ENCODE measurements around the gene MRRF. TPM values are rescaled to one million over a fixed set of nuclear protein-coding genes. Genes with fewer than 3 reads are reported as not detected.
"Not testable (repeated sequence)": the region's sequence is repeated elsewhere in the genome, so short reads cannot be mapped to it uniquely, and the experiment has no call there.

Gene MRRF
- polyA plus RNA-seq, 5 donors: 34.8 to 48.8 (median 44.2) TPM

- no peak for DNase-seq
Measured at GRCh38 chr9:122268041-122268814, 3.5 kb downstream of the MRRF start.

GRCh38 chr9:122274055-122274454 is 9.4 kb downstream of the MRRF start:
- no peak for DNase-seq

GRCh38 chr9:122276096-122276495 is 11.4 kb downstream of the MRRF start:
- no peak for DNase-seq

- no peak for DNase-seq
Measured at GRCh38 chr9:122277285-122277897, 12.7 kb downstream of the MRRF start.

- no peak for DNase-seq
Measured at GRCh38 chr9:122281368-122281767, 16.7 kb downstream of the MRRF start.

- no peak for DNase-seq
Measured at GRCh38 chr9:122286764-122287163, 22.1 kb downstream of the MRRF start.

- DNase-seq: no peak
Measured at GRCh38 chr9:122287214-122287720, 22.6 kb downstream of the MRRF start.

- no peak for DNase-seq
Measured at GRCh38 chr9:122291458-122291857, 26.8 kb downstream of the MRRF start.

GRCh38 chr9:122294531-122294930 is 29.8 kb downstream of the MRRF start:
- no peak for DNase-seq

GRCh38 chr9:122297512-122297911 is 32.8 kb downstream of the MRRF start:
- DNase-seq: no peak

- DNase-seq: no peak
Measured at GRCh38 chr9:122302237-122303093, 37.8 kb downstream of the MRRF start.

- no peak for DNase-seq
Measured at GRCh38 chr9:122307061-122307460, 42.4 kb downstream of the MRRF start.

GRCh38 chr9:122307925-122308324 is 43.2 kb downstream of the MRRF start:
- no peak for DNase-seq

- DNase-seq: no peak
Measured at GRCh38 chr9:122309861-122310260, 45.2 kb downstream of the MRRF start.

- no peak for DNase-seq
Measured at GRCh38 chr9:122314165-122314564, 49.5 kb downstream of the MRRF start.

GRCh38 chr9:122315534-122315933 is 50.9 kb downstream of the MRRF start:
- DNase-seq: no peak

- no peak for DNase-seq
Measured at GRCh38 chr9:122318284-122318683, 53.6 kb downstream of the MRRF start.

GRCh38 chr9:122320413-122320881 is 55.8 kb downstream of the MRRF start:
- no peak for DNase-seq

- no peak for DNase-seq
Measured at GRCh38 chr9:122322553-122322952, 57.9 kb downstream of the MRRF start.

- DNase-seq: not testable (repeated sequence)
Measured at GRCh38 chr9:122324665-122325064, 60.0 kb downstream of the MRRF start.

- DNase-seq: no peak
Measured at GRCh38 chr9:122325124-122325523, 60.4 kb downstream of the MRRF start.

GRCh38 chr9:122327175-122327574 is 62.5 kb downstream of the MRRF start:
- no peak for DNase-seq
